H1 (cell line): Measurements from ENCODE around the gene ADCK1. TPM values are rescaled to one million over a fixed set of nuclear protein-coding genes. Genes with fewer than 3 reads are reported as not detected.

Experiments
- CTCF ChIA-PET: fragments of 300-600 bp; sonication (Branson Sonifier 250); formaldehyde crosslinking; loops from one replicate; lab custom pipeline; 2021; ENCODE audit not compliant: partially characterized antibody; lab: Charles Lee
- POLR2A ChIA-PET: fragments of 300-600 bp; sonication (Branson Sonifier 250); formaldehyde crosslinking; loops from one replicate; lab custom pipeline; 2021; ENCODE audit warnings: inconsistent platforms; ENCODE audit not compliant: partially characterized antibody; lab: Charles Lee
- DNase-seq, 2 experiments: peaks; one replicate each; pipeline versions ENCODE4 v3.0.0 to v3.0.0-alpha.2; 2010 to 2022; ENCODE audit warnings: low spot score in 2 of 2, low read depth in 1 of 2, mixed read lengths in 1 of 2
- FAIRE-seq: peaks from 2 replicates; lab custom pipeline; 2011; peaks lifted over from hg19 to GRCh38; lab: Jason Lieb, UNC
- H2AFZ ChIP-seq: 2 replicates; pipeline ENCODE4 v1.8.1; 2012; ENCODE audit warnings: low read length, inconsistent platforms
- H2AK5ac ChIP-seq: 2 replicates; pipeline ENCODE4 v1.6.1; 2013; ENCODE audit warnings: low read depth, low read length
- H2BK120ac ChIP-seq: replicated peaks from 2 replicates; pipeline ENCODE3; 2013; ENCODE audit warnings: low read depth, low read length, inconsistent platforms
- H2BK12ac ChIP-seq: 2 replicates; pipeline ENCODE4 v1.6.1; 2013; ENCODE audit warnings: low read depth, low read length
- H2BK15ac ChIP-seq: 2 replicates; pipeline ENCODE4 v1.6.1; 2013; ENCODE audit warnings: low read length
- H2BK20ac ChIP-seq: 2 replicates; pipeline ENCODE4 v1.6.1; 2013; ENCODE audit warnings: low read length
- H2BK5ac ChIP-seq: 2 replicates; pipeline ENCODE4 v1.6.1; 2013; ENCODE audit warnings: low read depth, low read length
- H3K14ac ChIP-seq: 2 replicates; pipeline ENCODE4 v1.6.1; 2013; ENCODE audit warnings: inconsistent platforms; ENCODE audit not compliant: insufficient read length
- H3K18ac ChIP-seq: 2 replicates; pipeline ENCODE4 v1.6.1; 2013; ENCODE audit warnings: low read length; ENCODE audit errors: extremely low read depth
- H3K23ac ChIP-seq: 2 replicates; pipeline ENCODE4 v1.6.1; 2013; ENCODE audit warnings: inconsistent platforms; ENCODE audit not compliant: insufficient read length
- H3K23me2 ChIP-seq: 2 replicates; pipeline ENCODE4 v1.6.1; 2013; ENCODE audit warnings: low read depth, low read length
- H3K27ac ChIP-seq: 2 replicates; pipeline ENCODE4 v1.6.1; 2011; ENCODE audit warnings: low read depth, low read length, inconsistent platforms
- H3K27me3 ChIP-seq, 4 experiments: replicated peaks in 1 of 4; 1 replicate in 1 of 4; 2 replicates in 3 of 4; pipeline versions ENCODE4 v1.6.1 to v1.8.1; 2011 to 2013; ENCODE audit warnings: low read length in 3 of 4, mild to moderate bottlenecking in 3 of 4, inconsistent platforms in 2 of 4, mixed read lengths in 2 of 4, moderate library complexity in 1 of 4; ENCODE audit not compliant: control insufficient read depth in 3 of 4, insufficient read depth in 3 of 4; ENCODE audit errors: extremely low read depth in 1 of 4
- H3K36me3 ChIP-seq, 4 experiments: 2 replicates each; pipeline versions ENCODE4 v1.6.1 to v1.8.1; 2011 to 2013; ENCODE audit warnings: mild to moderate bottlenecking in 4 of 4, low read length in 3 of 4, moderate library complexity in 2 of 4, control low read depth in 1 of 4, inconsistent platforms in 1 of 4; ENCODE audit not compliant: insufficient read depth in 4 of 4, control insufficient read depth in 2 of 4
- H3K4ac ChIP-seq: replicated peaks from 2 replicates; pipeline ENCODE3; 2013; ENCODE audit warnings: low read length, low read depth, mixed read lengths, inconsistent platforms; ENCODE audit not compliant: insufficient read length
- H3K4me1 ChIP-seq, 4 experiments: replicated peaks in 1 of 4; 1 replicate in 1 of 4; 2 replicates in 3 of 4; pipeline versions ENCODE4 v1.6.1 to v1.8.1; 2011 to 2013; ENCODE audit warnings: low read length in 3 of 4, inconsistent platforms in 2 of 4, mixed read lengths in 1 of 4; ENCODE audit not compliant: insufficient read depth in 4 of 4, control insufficient read depth in 3 of 4
- H3K4me2 ChIP-seq, 2 experiments: 2 replicates each; pipeline versions ENCODE4 v1.6.1 to v1.8.1; 2011 to 2013; ENCODE audit warnings: low read depth in 2 of 2, low read length in 2 of 2, control low read depth in 1 of 2, inconsistent platforms in 1 of 2, mild to moderate bottlenecking in 1 of 2; ENCODE audit not compliant: insufficient read depth in 1 of 2
- H3K4me3 ChIP-seq, 4 experiments: fragments of 200-600, 300-600 bp in 1 of 4; sonication (generic), shearing (Covaris generic), sonication (Bioruptor Twin) in 1 of 4; 2 replicates each; pipeline versions ENCODE4 v1.5.1 to v1.8.1; 2011 to 2016; ENCODE audit warnings: low read length in 4 of 4, low read depth in 3 of 4, control low read depth in 2 of 4, inconsistent platforms in 2 of 4, mild to moderate bottlenecking in 2 of 4, mixed read lengths in 1 of 4, moderate library complexity in 1 of 4; ENCODE audit not compliant: insufficient read depth in 2 of 4; ENCODE audit errors: extremely low read depth in 1 of 4
- H3K56ac ChIP-seq: replicated peaks from 2 replicates; pipeline ENCODE3; 2013; ENCODE audit warnings: low read depth, mild to moderate bottlenecking, mixed read lengths, low read length, inconsistent platforms; ENCODE audit not compliant: insufficient read length
- H3K79me1 ChIP-seq: 2 replicates; pipeline ENCODE4 v1.6.1; 2013; ENCODE audit warnings: low read depth, low read length, control low read depth
- H3K79me2 ChIP-seq, 2 experiments: 2 replicates each; pipeline versions ENCODE4 v1.6.1 to v1.8.1; 2012 to 2013; ENCODE audit warnings: low read length in 2 of 2, mild to moderate bottlenecking in 2 of 2, inconsistent platforms in 1 of 2; ENCODE audit not compliant: insufficient read depth in 2 of 2, control insufficient read depth in 1 of 2
- H3K9ac ChIP-seq, 4 experiments: replicated peaks in 1 of 4; 1 replicate in 1 of 4; 2 replicates in 3 of 4; pipeline versions ENCODE4 v1.6.1 to v1.8.1; 2011 to 2013; ENCODE audit warnings: low read depth in 3 of 4, low read length in 3 of 4, control low read depth in 2 of 4, mild to moderate bottlenecking in 2 of 4, moderate library complexity in 2 of 4, inconsistent platforms in 1 of 4; ENCODE audit errors: extremely low read depth in 1 of 4
- H3K9me3 ChIP-seq, 2 experiments: 2 replicates each; pipeline versions ENCODE4 v1.6.1 to v1.8.1; 2012 to 2013; ENCODE audit warnings: mild to moderate bottlenecking in 2 of 2, moderate library complexity in 2 of 2, control low read depth in 1 of 2, inconsistent platforms in 1 of 2, low read depth in 1 of 2, low read length in 1 of 2, mixed read lengths in 1 of 2; ENCODE audit not compliant: insufficient read depth in 2 of 2
- H4K20me1 ChIP-seq, 2 experiments: replicated peaks in 1 of 2; 2 replicates each; pipeline versions ENCODE3 to v1.8.1; 2011 to 2013; ENCODE audit warnings: inconsistent platforms in 2 of 2, low read length in 2 of 2, mild to moderate bottlenecking in 1 of 2; ENCODE audit not compliant: insufficient read depth in 2 of 2, control insufficient read depth in 1 of 2
- H4K5ac ChIP-seq: 2 replicates; pipeline ENCODE4 v1.6.1; 2013; ENCODE audit warnings: low read length, low read depth, mixed read lengths, inconsistent platforms; ENCODE audit not compliant: insufficient read length
- H4K8ac ChIP-seq: 2 replicates; pipeline ENCODE4 v1.8.0; 2013; ENCODE audit warnings: mild to moderate bottlenecking, moderate library complexity, low read length, inconsistent platforms; ENCODE audit not compliant: insufficient read depth; ENCODE audit errors: extremely low read depth
- H4K91ac ChIP-seq: replicated peaks from 2 replicates; pipeline ENCODE3; 2013; ENCODE audit warnings: low read length, mixed read lengths, inconsistent platforms; ENCODE audit not compliant: insufficient read length
- BRCA1 ChIP-seq: IDR thresholded peaks from 2 replicates; pipeline ENCODE4 v1.6.1; 2012; ENCODE audit warnings: low read depth, low read length, improper control_type of control experiment
- EGR1 ChIP-seq: IDR thresholded peaks from 2 replicates; pipeline ENCODE4 v1.6.1; 2011; ENCODE audit warnings: low read depth, low read length, borderline replicate concordance
- GTF2F1 ChIP-seq: IDR thresholded peaks from 2 replicates; pipeline ENCODE4 v1.6.1; 2012; ENCODE audit warnings: low read depth, low read length, improper control_type of control experiment, borderline replicate concordance
- KDM4A ChIP-seq: IDR thresholded peaks from one replicate; pipeline ENCODE4 v1.7.1; 2012; ENCODE audit warnings: low read depth, mild to moderate bottlenecking, moderate library complexity, low read length, inconsistent platforms; ENCODE audit not compliant: severe bottlenecking
- WGBS, 2 experiments: shearing (Covaris generic) in 1 of 2; methylation state at CpG; one replicate each; pipeline versions ENCODE4 v1.1.6 to v1.1.7; 2013 to 2015; ENCODE audit warnings: low lambda C conversion rate in 2 of 2, mixed read lengths in 2 of 2, inconsistent platforms in 1 of 2, low coverage in 1 of 2, missing lambda C conversion rate in 1 of 2; ENCODE audit not compliant: insufficient replicate concordance in 2 of 2, insufficient coverage in 1 of 2, insufficient read length in 1 of 2; ENCODE audit errors: extremely low coverage in 1 of 2, missing lambda C conversion rate in 1 of 2; 5-methylcytosine and 5-hydroxymethylcytosine counted together
- polyA plus RNA-seq, 7 experiments: library from polyadenylated mRNA; depleted of rRNA in 3 of 7; stranded (reverse) in 5 of 7; unstranded in 2 of 7; fragments of >200 nt in 5 of 7; fragments of 200-250 nt in 2 of 7; gene quantifications; 1 replicate in 5 of 7; 2 replicates in 1 of 7; 4 replicates in 1 of 7; pipeline versions ENCODE4 v1.2.1 to v1.2.3, GENCODE V29; 2011 to 2013; ENCODE audit warnings: missing spikeins in 2 of 7, mixed read lengths in 2 of 7
- total RNA-seq: library from RNA; stranded (reverse); fragmentation: NEBNext Ultra II Directional; extraction: Animal tissue kit (Norgen Biotek cat#: 25700); gene quantifications from 2 replicates; pipeline ENCODE4 v1.2.1, GENCODE V29; 2021
- TF ChIP-seq, protein P1 (sequence below): IDR thresholded peaks from 2 replicates; pipeline ENCODE4 v1.6.1; 2012; ENCODE audit warnings: low read length, inconsistent platforms

ADCK1 gene
- total and polyA plus RNA-seq, 2 of the 8 experiments (the other 6 are each of a cell fraction or from before 2014, with no cell fraction given) = 11.0 to 16.8 TPM

- Histone ChIP-seq H3K27me3 (no peaks in the 10 kb centered on the region), H3K36me3 (peaks cover 0 to 3% (median 0%) of the 10 kb centered on the region in 4 experiments; a peak in 1 of 8 replicates), H2BK12ac (no peak overlapping the region), H4K20me1 (no peaks in the 10 kb centered on the region), H4K8ac (no peak overlapping the region), H3K4me1 (no peaks in the 10 kb centered on the region), H2BK20ac (no peak overlapping the region), H3K56ac (no peak overlapping the region), H3K79me1 (no peaks in the 10 kb centered on the region), H3K18ac (no peak overlapping the region), H4K91ac (no peak overlapping the region), H4K5ac (no peak overlapping the region), H2BK120ac (no peak overlapping the region), H3K4me2 (no peak overlapping the region), H2AFZ (no peak overlapping the region), H3K79me2 (no peaks in the 10 kb centered on the region), H2BK5ac (no peak overlapping the region), H2BK15ac (no peak overlapping the region), H3K9ac (no peak overlapping the region), H3K23ac (no peak overlapping the region), H3K4me3 (no peak overlapping the region), H3K14ac (no peak overlapping the region), H3K27ac (no peak overlapping the region), H3K23me2 (no peaks in the 10 kb centered on the region; the same call in 1 of the 2 replicates), H3K4ac (no peak overlapping the region), H2AK5ac (no peak overlapping the region), H3K9me3 (no peaks in the 10 kb centered on the region)
- 88% methylated on average over 2 of the region's 2 CpGs; no CpG with 5 or more reads in 1 of the 2 experiments for WGBS, 2 experiments
- ChIA-PET POLR2A (no interaction called here), CTCF (interaction anchor here (0.6 to 1.2 kb wide), 4 partner anchors 11 to 371 kb away, joined by 3 to 4 read pairs (median 3); no protein-coding TSS in a partner anchor)
- no peak for TF ChIP-seq GTF2F1
- no peak for TF ChIP-seq EGR1
- no peak for TF ChIP-seq KDM4A
- TF ChIP-seq, protein P1, sequence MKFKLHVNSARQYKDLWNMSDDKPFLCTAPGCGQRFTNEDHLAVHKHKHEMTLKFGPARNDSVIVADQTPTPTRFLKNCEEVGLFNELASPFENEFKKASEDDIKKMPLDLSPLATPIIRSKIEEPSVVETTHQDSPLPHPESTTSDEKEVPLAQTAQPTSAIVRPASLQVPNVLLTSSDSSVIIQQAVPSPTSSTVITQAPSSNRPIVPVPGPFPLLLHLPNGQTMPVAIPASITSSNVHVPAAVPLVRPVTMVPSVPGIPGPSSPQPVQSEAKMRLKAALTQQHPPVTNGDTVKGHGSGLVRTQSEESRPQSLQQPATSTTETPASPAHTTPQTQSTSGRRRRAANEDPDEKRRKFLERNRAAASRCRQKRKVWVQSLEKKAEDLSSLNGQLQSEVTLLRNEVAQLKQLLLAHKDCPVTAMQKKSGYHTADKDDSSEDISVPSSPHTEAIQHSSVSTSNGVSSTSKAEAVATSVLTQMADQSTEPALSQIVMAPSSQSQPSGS = no peak
- TF ChIP-seq BRCA1 = no peak
- DNase-seq (no peak), FAIRE-seq (no peak)
Measured at GRCh38 chr14:77830692-77831091, 30.8 kb downstream of the ADCK1 start.
